WERI-Rb-1 (cell line): ENCODE results near the gene TMEM183A.

Experiments
- DNase-seq: peaks from one replicate; pipeline ENCODE4 v3.0.0-alpha.2; 2020
- H3K27ac ChIP-seq: fragments of 250-450 bp; sonication (Bioruptor Pico); 2 replicates; pipeline ENCODE4 v1.5.1; 2020; ENCODE audit warnings: mild to moderate bottlenecking, moderate library complexity
- H3K27me3 ChIP-seq: fragments of 250-450 bp; sonication (Bioruptor Pico); 2 replicates; pipeline ENCODE4 v1.5.1; 2021; ENCODE audit warnings: mild to moderate bottlenecking, low read depth, moderate library complexity; ENCODE audit not compliant: insufficient read depth, severe bottlenecking
- H3K36me3 ChIP-seq: fragments of 250-450 bp; sonication (Bioruptor Pico); 2 replicates; pipeline ENCODE4 v1.5.1; 2020; ENCODE audit warnings: mild to moderate bottlenecking, moderate library complexity
- H3K4me3 ChIP-seq: 2 replicates; pipeline ENCODE4 v1.5.1; 2011; ENCODE audit warnings: low read depth, mild to moderate bottlenecking, control low read depth, low read length
- H3K9me3 ChIP-seq: fragments of 250-450 bp; sonication (Bioruptor Pico); 2 replicates; pipeline ENCODE4 v1.5.1; 2021; ENCODE audit warnings: mild to moderate bottlenecking, moderate library complexity; ENCODE audit not compliant: severe bottlenecking
- TF ChIP-seq, protein P1 (sequence below): IDR thresholded peaks from 2 replicates; pipeline ENCODE4 v1.5.1; 2011; ENCODE audit warnings: low read depth, mild to moderate bottlenecking, control low read depth, inconsistent platforms, low read length

TMEM183A gene

DNA sequence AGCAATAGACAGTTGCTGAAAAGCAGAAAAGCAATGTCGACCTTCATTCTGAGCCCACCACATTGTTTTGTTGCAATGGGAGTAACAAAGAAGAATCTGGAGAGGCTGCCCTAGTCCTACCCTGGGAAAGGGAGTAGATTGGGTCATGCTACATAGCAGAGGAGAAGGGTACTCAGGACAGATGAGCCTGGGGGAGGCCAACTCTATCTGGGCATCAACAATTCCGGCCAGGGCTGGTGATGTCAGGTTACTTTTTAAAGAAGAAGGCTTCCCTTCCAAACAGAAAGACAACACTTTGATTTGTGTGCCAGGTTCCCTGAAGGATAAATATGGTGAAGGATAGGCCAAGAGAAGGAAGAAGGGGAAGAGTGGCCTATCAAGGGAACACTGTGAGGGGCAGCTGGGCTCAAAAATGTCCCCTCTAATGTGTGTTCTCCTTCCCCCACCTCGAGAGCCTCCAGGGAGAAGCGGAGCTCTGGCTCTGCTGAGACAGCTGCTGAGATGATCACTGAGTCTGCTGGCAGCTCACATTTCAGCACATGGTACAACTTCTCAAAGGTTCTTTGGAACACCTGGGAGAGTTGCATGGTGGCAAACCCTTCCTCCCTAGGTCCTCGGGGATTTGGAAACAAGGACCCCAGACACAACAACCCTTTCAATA lies 45.8 kb upstream of the TMEM183A start:
- TF ChIP-seq, protein P1, sequence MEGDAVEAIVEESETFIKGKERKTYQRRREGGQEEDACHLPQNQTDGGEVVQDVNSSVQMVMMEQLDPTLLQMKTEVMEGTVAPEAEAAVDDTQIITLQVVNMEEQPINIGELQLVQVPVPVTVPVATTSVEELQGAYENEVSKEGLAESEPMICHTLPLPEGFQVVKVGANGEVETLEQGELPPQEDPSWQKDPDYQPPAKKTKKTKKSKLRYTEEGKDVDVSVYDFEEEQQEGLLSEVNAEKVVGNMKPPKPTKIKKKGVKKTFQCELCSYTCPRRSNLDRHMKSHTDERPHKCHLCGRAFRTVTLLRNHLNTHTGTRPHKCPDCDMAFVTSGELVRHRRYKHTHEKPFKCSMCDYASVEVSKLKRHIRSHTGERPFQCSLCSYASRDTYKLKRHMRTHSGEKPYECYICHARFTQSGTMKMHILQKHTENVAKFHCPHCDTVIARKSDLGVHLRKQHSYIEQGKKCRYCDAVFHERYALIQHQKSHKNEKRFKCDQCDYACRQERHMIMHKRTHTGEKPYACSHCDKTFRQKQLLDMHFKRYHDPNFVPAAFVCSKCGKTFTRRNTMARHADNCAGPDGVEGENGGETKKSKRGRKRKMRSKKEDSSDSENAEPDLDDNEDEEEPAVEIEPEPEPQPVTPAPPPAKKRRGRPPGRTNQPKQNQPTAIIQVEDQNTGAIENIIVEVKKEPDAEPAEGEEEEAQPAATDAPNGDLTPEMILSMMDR, result no peak
- H3K27ac ChIP-seq, result no peak overlapping the region
- no peaks in the 10 kb centered on the region for H3K9me3 ChIP-seq
- no peak for DNase-seq
- H3K4me3 ChIP-seq, result no peak overlapping the region
- no peaks in the 10 kb centered on the region for H3K27me3 ChIP-seq
- peaks cover 62% of the 10 kb centered on the region for H3K36me3 ChIP-seq

DNA sequence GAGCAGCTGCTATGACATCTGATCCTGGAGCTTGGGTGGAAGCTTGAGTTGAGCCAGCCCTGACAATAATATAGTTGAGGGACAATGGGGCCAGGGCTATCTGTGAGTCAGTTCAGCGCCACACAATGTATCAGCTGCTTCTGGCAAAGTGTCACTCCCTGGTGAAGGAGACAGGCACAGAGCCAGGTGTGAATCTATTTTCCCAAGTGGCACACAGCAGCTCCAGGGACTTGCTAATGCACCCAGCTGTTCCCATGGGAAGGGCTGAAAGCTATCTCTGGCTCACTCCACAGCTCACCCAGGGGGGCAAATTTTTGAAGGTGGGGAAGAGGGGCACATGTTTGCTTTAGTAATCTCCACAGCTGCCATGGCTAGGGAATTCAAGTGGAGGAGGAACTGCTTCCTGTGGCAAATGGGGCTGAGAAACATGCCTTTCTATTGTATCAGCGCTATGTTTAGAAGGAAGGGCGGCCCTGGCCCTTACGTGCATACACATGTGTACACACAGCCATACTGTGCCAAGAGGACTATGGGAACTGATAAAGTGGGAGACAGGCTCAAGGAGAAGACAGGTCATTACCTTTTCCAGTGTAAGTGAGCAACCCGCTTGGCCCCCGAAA lies 42.3 kb upstream of the TMEM183A start:
- Histone ChIP-seq H3K4me3 (no peak overlapping the region), H3K36me3 (peaks cover 52% of the 10 kb centered on the region), H3K27ac (no peak overlapping the region), H3K27me3 (no peaks in the 10 kb centered on the region), H3K9me3 (no peaks in the 10 kb centered on the region)
- DNase-seq, result no peak
- TF ChIP-seq, protein P1, result no peak

DNA sequence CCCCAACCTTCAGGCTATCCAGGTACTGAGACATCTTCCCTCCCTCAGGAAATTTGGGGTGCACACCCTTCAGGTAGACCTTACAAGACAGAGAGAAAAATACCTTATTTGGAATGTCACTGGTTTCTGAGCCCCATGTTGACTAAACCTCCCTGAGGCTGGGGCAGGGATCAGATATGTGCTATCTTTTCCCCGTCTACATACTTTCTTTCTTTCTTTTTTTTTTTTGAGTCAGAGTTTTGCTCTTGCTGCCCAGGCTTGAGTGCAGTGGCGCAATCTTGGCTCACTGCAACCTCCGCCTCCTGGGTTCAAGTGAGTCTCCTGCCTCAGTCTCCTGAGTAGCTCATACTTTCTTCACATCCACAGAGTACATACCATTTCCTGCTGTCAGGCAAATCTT lies 41.8 kb upstream of the TMEM183A start:
- no peaks in the 10 kb centered on the region for H3K9me3 ChIP-seq
- TF ChIP-seq, protein P1, result no peak
- no peaks in the 10 kb centered on the region for H3K27me3 ChIP-seq
- no peak for DNase-seq
- H3K36me3 ChIP-seq, result peaks cover 52% of the 10 kb centered on the region
- H3K4me3 ChIP-seq, result no peak overlapping the region
- no peak overlapping the region for H3K27ac ChIP-seq

DNA sequence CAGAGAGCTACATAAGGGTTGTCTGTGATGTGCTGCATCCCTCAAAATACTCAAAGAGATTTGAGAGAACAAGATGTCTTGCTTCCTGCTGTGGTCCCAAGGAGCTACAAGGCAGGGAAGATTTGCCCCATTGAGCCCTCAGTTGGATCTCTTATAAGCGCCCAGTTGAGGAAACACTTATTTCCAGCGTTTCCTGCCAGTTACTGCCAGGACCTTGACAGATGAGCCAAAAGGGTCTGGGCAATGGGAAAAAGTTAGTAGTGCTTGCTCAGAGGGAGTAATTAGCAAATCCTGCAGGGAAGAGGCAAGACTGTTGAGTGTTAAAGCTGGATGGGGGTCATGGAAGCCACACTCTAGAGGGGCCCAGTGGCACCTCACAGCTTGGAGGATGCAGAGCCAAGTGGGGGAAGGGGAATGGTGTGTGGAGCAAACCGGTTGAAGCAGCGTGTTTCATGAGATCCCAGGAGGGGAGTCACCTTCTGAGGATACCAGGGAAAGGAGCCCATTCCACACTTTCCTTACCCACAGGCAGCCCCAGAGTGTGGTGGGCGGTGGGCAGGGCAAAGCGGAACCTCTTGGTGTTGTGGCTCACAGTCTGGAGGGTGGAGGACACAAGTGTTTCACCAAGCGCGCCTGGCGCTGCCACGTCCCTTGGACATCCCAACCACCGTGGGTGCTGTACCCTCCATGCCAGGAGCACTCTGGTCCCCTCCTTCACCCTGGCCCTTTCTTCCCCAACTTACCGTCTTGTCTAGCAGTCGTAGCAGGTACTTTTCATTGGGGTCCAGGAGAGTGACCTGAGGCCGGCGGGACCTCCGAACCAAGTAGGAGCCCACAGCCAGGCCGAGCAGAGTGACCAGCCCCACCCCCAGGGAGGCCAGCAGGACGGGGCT lies 40.9 kb upstream of the TMEM183A start:
- H3K27me3 ChIP-seq, result no peaks in the 10 kb centered on the region
- peak overlapping the region; percentile 86 for H3K4me3 ChIP-seq
- H3K36me3 ChIP-seq, result peaks cover 46% of the 10 kb centered on the region
- no peak for DNase-seq
- no peaks in the 10 kb centered on the region for H3K9me3 ChIP-seq
- TF ChIP-seq, protein P1, result no peak
- peak overlapping the region; percentile 46 for H3K27ac ChIP-seq

DNA sequence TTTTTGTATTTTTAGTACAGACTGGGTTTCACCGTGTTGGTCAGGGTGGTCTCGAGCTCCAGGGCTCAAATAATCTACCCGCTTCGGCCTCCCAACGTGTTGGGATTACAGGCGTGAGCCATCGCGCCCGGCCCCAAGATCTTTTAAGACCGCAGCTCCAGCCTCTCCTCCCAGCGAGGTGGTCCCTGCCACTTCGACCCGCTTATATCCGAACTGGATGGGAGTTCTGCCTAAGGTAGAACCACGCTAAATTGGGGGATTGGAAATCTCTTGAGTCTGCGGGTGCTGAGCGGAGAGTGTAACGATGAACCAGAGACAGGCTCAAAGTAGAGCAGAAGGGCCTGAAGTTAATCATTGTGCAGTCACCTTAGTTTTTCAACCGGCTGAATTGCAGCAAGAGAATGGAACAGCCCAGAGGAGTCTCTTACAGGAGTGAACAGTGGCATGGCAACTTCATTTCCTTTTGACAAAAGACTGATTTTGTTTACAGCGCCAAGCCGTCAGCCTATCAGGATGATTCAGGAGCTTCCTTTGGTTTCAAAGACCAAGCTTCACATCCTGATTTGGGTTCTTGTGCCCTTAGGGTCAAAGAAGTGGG lies 39.4 kb upstream of the TMEM183A start:
- Histone ChIP-seq H3K9me3 (no peaks in the 10 kb centered on the region), H3K27ac (peak overlapping the region; percentile 62), H3K27me3 (no peaks in the 10 kb centered on the region), H3K36me3 (peaks cover 33% of the 10 kb centered on the region), H3K4me3 (peak overlapping the region; percentile 68)
- DNase-seq, result no peak
- TF ChIP-seq, protein P1, result no peak
